Measurements from ENCODE around the gene KSR2.

The KSR2 gene

GRCh38 chr12:117538032-117538690 is 430.6 kb downstream of the KSR2 start:
- Histone ChIP-seq H3K27me3 (ENCODE audit: control insufficient read depth, low read length) (peaks cover 6% of the 10 kb centered on the region; the same call in 1 of the 2 replicates), H3K36me3 (ENCODE audit: control insufficient read depth, low read length) (no peaks in the 10 kb centered on the region), H3K4me1 (ENCODE audit: control insufficient read depth, low read length) (no peaks in the 10 kb centered on the region), H3K9me3 (ENCODE audit: control insufficient read depth, insufficient read depth, low read length) (no peaks in the 10 kb centered on the region), H3F3A (ENCODE audit: control insufficient read depth, insufficient read depth) (no peaks in the 10 kb centered on the region), H3K79me2 (ENCODE audit: control insufficient read depth, low read length) (no peaks in the 10 kb centered on the region), H3K9me2 (replicated peaks; ENCODE audit: control insufficient read depth, low read length) (no peaks in the 10 kb centered on the region), H4K20me1 (ENCODE audit: control insufficient read depth, insufficient read depth, low read depth, low read length) (no peaks in the 10 kb centered on the region), H3K4me2 (ENCODE audit: low read length) (no peak overlapping the region), H3K27ac (ENCODE audit: low read depth, low read length) (no peak overlapping the region), H3K4me3 (ENCODE audit: low read length) (no peak overlapping the region)
- TF ChIP-seq, protein P1, sequence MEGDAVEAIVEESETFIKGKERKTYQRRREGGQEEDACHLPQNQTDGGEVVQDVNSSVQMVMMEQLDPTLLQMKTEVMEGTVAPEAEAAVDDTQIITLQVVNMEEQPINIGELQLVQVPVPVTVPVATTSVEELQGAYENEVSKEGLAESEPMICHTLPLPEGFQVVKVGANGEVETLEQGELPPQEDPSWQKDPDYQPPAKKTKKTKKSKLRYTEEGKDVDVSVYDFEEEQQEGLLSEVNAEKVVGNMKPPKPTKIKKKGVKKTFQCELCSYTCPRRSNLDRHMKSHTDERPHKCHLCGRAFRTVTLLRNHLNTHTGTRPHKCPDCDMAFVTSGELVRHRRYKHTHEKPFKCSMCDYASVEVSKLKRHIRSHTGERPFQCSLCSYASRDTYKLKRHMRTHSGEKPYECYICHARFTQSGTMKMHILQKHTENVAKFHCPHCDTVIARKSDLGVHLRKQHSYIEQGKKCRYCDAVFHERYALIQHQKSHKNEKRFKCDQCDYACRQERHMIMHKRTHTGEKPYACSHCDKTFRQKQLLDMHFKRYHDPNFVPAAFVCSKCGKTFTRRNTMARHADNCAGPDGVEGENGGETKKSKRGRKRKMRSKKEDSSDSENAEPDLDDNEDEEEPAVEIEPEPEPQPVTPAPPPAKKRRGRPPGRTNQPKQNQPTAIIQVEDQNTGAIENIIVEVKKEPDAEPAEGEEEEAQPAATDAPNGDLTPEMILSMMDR (IDR thresholded peaks at IDR 0.05; ENCODE audit: low read depth, low read length, poor library complexity, severe bottlenecking) = no peak
- TF ChIP-seq EZH2phosphoT487 (IDR thresholded peaks at IDR 0.05; ENCODE audit: borderline replicate concordance, low read length) = no peak

- Histone ChIP-seq H3F3A (ENCODE audit: control insufficient read depth, insufficient read depth) (no peaks in the 10 kb centered on the region), H3K27ac (ENCODE audit: low read depth, low read length) (no peak overlapping the region), H3K9me3 (ENCODE audit: control insufficient read depth, insufficient read depth, low read length) (no peaks in the 10 kb centered on the region), H3K4me3 (ENCODE audit: low read length) (no peak overlapping the region), H3K36me3 (ENCODE audit: control insufficient read depth, low read length) (no peaks in the 10 kb centered on the region), H3K4me2 (ENCODE audit: low read length) (no peak overlapping the region), H4K20me1 (ENCODE audit: control insufficient read depth, insufficient read depth, low read depth, low read length) (no peaks in the 10 kb centered on the region), H3K79me2 (ENCODE audit: control insufficient read depth, low read length) (no peaks in the 10 kb centered on the region), H3K9me2 (replicated peaks; ENCODE audit: control insufficient read depth, low read length) (no peaks in the 10 kb centered on the region), H3K27me3 (ENCODE audit: control insufficient read depth, low read length) (peaks cover 8% of the 10 kb centered on the region; the same call in 1 of the 2 replicates), H3K4me1 (ENCODE audit: control insufficient read depth, low read length) (no peaks in the 10 kb centered on the region)
- TF ChIP-seq EZH2phosphoT487 (IDR thresholded peaks at IDR 0.05; ENCODE audit: borderline replicate concordance, low read length) = no peak
- TF ChIP-seq, protein P1 (IDR thresholded peaks at IDR 0.05; ENCODE audit: low read depth, low read length, poor library complexity, severe bottlenecking) = no peak
These were observed 435.1 kb downstream of the KSR2 start for GRCh38 chr12:117533687-117534086.

DNA sequence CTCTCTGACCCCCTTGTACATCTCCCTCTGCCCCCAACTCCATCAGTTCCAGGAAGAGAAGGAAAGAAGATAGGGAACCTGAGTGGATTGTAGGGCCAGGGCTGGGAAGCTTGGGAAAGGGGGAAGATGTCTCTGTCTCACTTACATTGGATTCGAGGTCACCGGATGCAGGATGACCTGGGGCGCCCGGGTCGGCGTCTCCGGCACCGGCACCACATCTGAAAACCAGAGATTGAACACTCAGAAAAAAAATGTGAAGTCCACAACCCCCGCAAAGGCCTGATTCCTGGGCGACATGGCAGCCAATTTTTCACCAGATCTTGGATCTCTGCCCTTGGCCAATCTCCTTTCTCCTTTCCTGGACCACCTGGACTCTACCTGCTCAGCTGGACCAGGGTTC is 438.0 kb downstream of the KSR2 start:
- H3K79me2 ChIP-seq (ENCODE audit: control insufficient read depth, low read length) = no peaks in the 10 kb centered on the region
- TF ChIP-seq EZH2phosphoT487 (IDR thresholded peaks at IDR 0.05; ENCODE audit: borderline replicate concordance, low read length) = no peak
- peaks cover 8% of the 10 kb centered on the region; the same call in 1 of the 2 replicates for H3K27me3 ChIP-seq (ENCODE audit: control insufficient read depth, low read length)
- H3K27ac ChIP-seq (ENCODE audit: low read depth, low read length) = no peak overlapping the region
- no peaks in the 10 kb centered on the region for H4K20me1 ChIP-seq (ENCODE audit: control insufficient read depth, insufficient read depth, low read depth, low read length)
- H3K4me3 ChIP-seq (ENCODE audit: low read length) = no peak overlapping the region
- H3K9me3 ChIP-seq (ENCODE audit: control insufficient read depth, insufficient read depth, low read length) = no peaks in the 10 kb centered on the region
- H3K9me2 ChIP-seq (replicated peaks; ENCODE audit: control insufficient read depth, low read length) = no peaks in the 10 kb centered on the region
- no peaks in the 10 kb centered on the region for H3K36me3 ChIP-seq (ENCODE audit: control insufficient read depth, low read length)
- H3K4me1 ChIP-seq (ENCODE audit: control insufficient read depth, low read length) = no peaks in the 10 kb centered on the region
- H3K4me2 ChIP-seq (ENCODE audit: low read length) = no peak overlapping the region
- no peaks in the 10 kb centered on the region for H3F3A ChIP-seq (ENCODE audit: control insufficient read depth, insufficient read depth)

DNA sequence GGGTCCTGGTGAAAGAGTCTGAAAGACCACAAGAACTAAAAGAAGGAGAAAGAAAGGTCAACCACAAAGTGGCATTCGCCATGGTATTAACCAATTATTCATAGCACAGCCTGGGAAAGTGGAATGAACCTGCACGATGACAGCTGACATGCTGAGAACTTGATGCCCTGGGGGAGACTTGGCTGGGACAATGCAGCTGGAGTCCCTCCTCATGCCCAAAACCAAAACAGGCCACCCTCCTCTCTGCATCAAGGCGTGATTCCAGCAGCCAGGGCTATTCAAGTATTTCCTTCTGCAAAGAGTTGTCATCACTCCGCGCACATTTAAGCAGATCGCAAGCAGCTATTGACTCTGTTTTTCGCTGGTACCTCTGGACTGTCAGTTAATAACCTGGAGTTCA is 440.3 kb downstream of the KSR2 start:
- Histone ChIP-seq H4K20me1 (ENCODE audit: control insufficient read depth, insufficient read depth, low read depth, low read length) (no peaks in the 10 kb centered on the region), H3K4me3 (ENCODE audit: low read length) (no peak overlapping the region), H3K27me3 (ENCODE audit: control insufficient read depth, low read length) (peaks cover 2% of the 10 kb centered on the region; the same call in 1 of the 2 replicates), H3K79me2 (ENCODE audit: control insufficient read depth, low read length) (no peaks in the 10 kb centered on the region), H3K9me3 (ENCODE audit: control insufficient read depth, insufficient read depth, low read length) (no peaks in the 10 kb centered on the region), H3F3A (ENCODE audit: control insufficient read depth, insufficient read depth) (no peaks in the 10 kb centered on the region), H3K4me2 (ENCODE audit: low read length) (no peak overlapping the region), H3K36me3 (ENCODE audit: control insufficient read depth, low read length) (no peaks in the 10 kb centered on the region), H3K4me1 (ENCODE audit: control insufficient read depth, low read length) (no peaks in the 10 kb centered on the region), H3K9me2 (replicated peaks; ENCODE audit: control insufficient read depth, low read length) (no peaks in the 10 kb centered on the region), H3K27ac (ENCODE audit: low read depth, low read length) (no peak overlapping the region)
- TF ChIP-seq, protein P1 (IDR thresholded peaks at IDR 0.05; ENCODE audit: low read depth, low read length, poor library complexity, severe bottlenecking) = no peak
- TF ChIP-seq EZH2phosphoT487 (IDR thresholded peaks at IDR 0.05; ENCODE audit: borderline replicate concordance, low read length) = no peak
